Neuronal stem cell (in vitro differentiated cells): ENCODE results near the gene PLD2.

ENCODE experiments used
- DNase-seq: peaks from one replicate; pipeline ENCODE4 v3.0.0-alpha.2; 2013; ENCODE audit warnings: low spot score
- H2AFZ ChIP-seq: one replicate; pipeline ENCODE4 v1.6.1; 2013; ENCODE audit warnings: mild to moderate bottlenecking, low read length, inconsistent platforms
- H2AK5ac ChIP-seq: 2 replicates; pipeline ENCODE4 v1.6.1; 2013; ENCODE audit warnings: low read depth, mild to moderate bottlenecking, inconsistent platforms, low read length, moderate library complexity, mixed read lengths
- H2BK120ac ChIP-seq: 2 replicates; pipeline ENCODE4 v1.6.1; 2013; ENCODE audit warnings: low read depth, mild to moderate bottlenecking, inconsistent platforms, low read length, moderate library complexity, mixed read lengths
- H2BK12ac ChIP-seq: one replicate; pipeline ENCODE4 v1.6.1; 2013; ENCODE audit warnings: low read length, inconsistent platforms
- H2BK15ac ChIP-seq: 2 replicates; pipeline ENCODE4 v1.6.1; 2013; ENCODE audit warnings: mild to moderate bottlenecking, low read length, inconsistent platforms, mixed read lengths
- H2BK5ac ChIP-seq: one replicate; pipeline ENCODE4 v1.6.1; 2013; ENCODE audit warnings: inconsistent platforms, mild to moderate bottlenecking, low read length, moderate library complexity
- H3K14ac ChIP-seq: one replicate; pipeline ENCODE4 v1.6.1; 2013; ENCODE audit warnings: low read length, inconsistent platforms
- H3K18ac ChIP-seq: 2 replicates; pipeline ENCODE4 v1.6.1; 2013; ENCODE audit warnings: low read length, inconsistent platforms
- H3K23ac ChIP-seq: 2 replicates; pipeline ENCODE4 v1.6.1; 2013; ENCODE audit warnings: low read depth, mild to moderate bottlenecking, mixed read lengths, low read length, inconsistent platforms; ENCODE audit not compliant: poor library complexity
- H3K27ac ChIP-seq: replicated peaks from 3 replicates; pipeline ENCODE4 v1.5.1; 2013; ENCODE audit warnings: low read length, inconsistent platforms
- H3K27me3 ChIP-seq, 3 experiments: 2 replicates each; pipeline ENCODE4 v1.6.1; 2013; ENCODE audit warnings: low read length in 3 of 3, mild to moderate bottlenecking in 2 of 3, inconsistent platforms in 1 of 3, low read depth in 1 of 3, mixed read lengths in 1 of 3, moderate library complexity in 1 of 3; ENCODE audit not compliant: control insufficient read depth in 3 of 3, insufficient read depth in 3 of 3
- H3K36me3 ChIP-seq, 2 donors: replicated peaks in 1 of 2; 2 replicates each; pipeline ENCODE4 v1.6.1; 2013; ENCODE audit warnings: low read length in 2 of 2; ENCODE audit not compliant: control insufficient read depth in 2 of 2, insufficient read depth in 2 of 2
- H3K4ac ChIP-seq: 2 replicates; pipeline ENCODE4 v1.6.1; 2013; ENCODE audit warnings: inconsistent platforms, mild to moderate bottlenecking, low read length, moderate library complexity
- H3K4me1 ChIP-seq, 2 donors: 1 replicate in 1 of 2; 2 replicates in 1 of 2; pipeline ENCODE4 v1.6.1; 2013; ENCODE audit warnings: low read length in 2 of 2, low read depth in 1 of 2; ENCODE audit not compliant: control insufficient read depth in 2 of 2, insufficient read depth in 1 of 2
- H3K4me2 ChIP-seq: one replicate; pipeline ENCODE4 v1.6.1; 2013; ENCODE audit warnings: mild to moderate bottlenecking, low read length, inconsistent platforms; ENCODE audit not compliant: insufficient read depth, poor library complexity, severe bottlenecking
- H3K4me3 ChIP-seq, 2 donors: 2 replicates each; pipeline ENCODE4 v1.5.1; 2013; ENCODE audit warnings: low read length in 2 of 2, mild to moderate bottlenecking in 2 of 2, inconsistent platforms in 1 of 2, moderate library complexity in 1 of 2
- H3K79me1 ChIP-seq: one replicate; pipeline ENCODE4 v1.6.1; 2013; ENCODE audit warnings: low read depth, mild to moderate bottlenecking, inconsistent platforms, low read length, moderate library complexity
- H3K9ac ChIP-seq: one replicate; pipeline ENCODE4 v1.6.1; 2013; ENCODE audit warnings: mild to moderate bottlenecking, low read depth, low read length, inconsistent platforms; ENCODE audit not compliant: poor library complexity
- H3K9me3 ChIP-seq, 2 donors: replicated peaks in 1 of 2; 2 replicates each; pipeline versions ENCODE3 to v1.6.1; 2013; ENCODE audit warnings: low read length in 2 of 2, mild to moderate bottlenecking in 2 of 2, inconsistent platforms in 1 of 2, low read depth in 1 of 2, mixed read lengths in 1 of 2, moderate library complexity in 1 of 2; ENCODE audit not compliant: control insufficient read depth in 2 of 2, insufficient read depth in 1 of 2
- H4K8ac ChIP-seq: one replicate; pipeline ENCODE4 v1.6.1; 2013; ENCODE audit warnings: low read depth, mild to moderate bottlenecking, inconsistent platforms, low read length, moderate library complexity
- H4K91ac ChIP-seq: one replicate; pipeline ENCODE4 v1.6.1; 2013; ENCODE audit warnings: low read length, low read depth, mild to moderate bottlenecking, inconsistent platforms; ENCODE audit not compliant: poor library complexity
- WGBS, 2 donors: extraction: QIAGEN DNeasy Blood & Tissue Kit; methylation state at CpG; one replicate each; pipeline ENCODE4 v1.1.7; 2013; ENCODE audit warnings: missing lambda C conversion rate in 2 of 2, mixed read lengths in 1 of 2; ENCODE audit not compliant: insufficient read length in 2 of 2, insufficient replicate concordance in 1 of 2; ENCODE audit errors: extremely low coverage in 2 of 2; 5-methylcytosine and 5-hydroxymethylcytosine counted together

Gene PLD2

DNA sequence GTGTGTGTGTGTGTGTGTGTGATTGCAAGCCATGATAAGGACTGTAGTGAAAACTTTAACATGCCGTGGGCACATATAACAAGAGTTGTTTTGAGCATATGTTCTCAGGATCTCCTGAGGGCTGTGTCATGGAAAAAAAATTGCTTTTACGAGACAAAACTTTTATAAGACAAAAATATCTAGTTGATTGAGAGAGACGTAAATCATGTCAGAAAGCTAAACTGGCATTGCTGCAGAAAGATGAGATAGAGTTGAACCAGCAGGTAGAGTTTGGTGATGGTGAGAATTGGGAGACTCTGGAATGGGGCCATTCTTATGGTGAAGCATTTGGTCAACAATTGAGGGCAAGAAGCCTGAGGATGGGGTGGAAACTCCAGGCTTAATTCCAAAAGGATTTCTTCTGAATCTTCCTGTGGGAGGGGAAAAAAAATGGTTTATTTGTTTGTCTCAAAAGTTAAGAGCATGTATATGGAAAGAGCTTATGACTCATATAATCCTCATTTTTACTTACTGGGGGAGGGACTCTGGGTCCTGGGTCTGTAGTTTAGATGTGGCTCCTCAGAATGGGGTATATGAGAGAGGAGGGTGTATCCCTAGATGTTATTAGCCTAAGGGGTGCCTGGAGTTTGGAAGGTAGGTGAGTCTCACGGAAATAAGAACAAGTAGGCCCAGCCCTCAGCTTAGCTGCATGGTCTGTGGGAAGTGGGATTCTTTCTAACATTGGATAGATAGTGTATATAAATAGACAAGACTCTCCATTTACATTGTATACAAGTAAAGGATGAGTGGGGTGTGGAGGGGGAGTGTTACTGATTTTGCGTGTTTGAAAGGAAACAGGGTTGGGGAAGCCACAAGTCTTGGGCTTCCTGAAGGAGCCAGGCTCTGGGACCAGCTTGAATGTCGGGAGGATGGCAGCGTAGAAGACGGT is 33.3 kb downstream of the PLD2 start:
- H2BK12ac ChIP-seq: no peak overlapping the region
- H3K9me3 ChIP-seq: no peaks in the 10 kb centered on the region
- no peak overlapping the region for H3K23ac ChIP-seq
- H3K4me1 ChIP-seq: no peaks in the 10 kb centered on the region
- H3K9ac ChIP-seq: no peak overlapping the region
- H3K18ac ChIP-seq: no peak overlapping the region
- no peak overlapping the region for H3K4me3 ChIP-seq
- H2BK15ac ChIP-seq: no peak overlapping the region
- H3K27me3 ChIP-seq: no peaks in the 10 kb centered on the region
- no peak overlapping the region for H2BK5ac ChIP-seq
- no peak overlapping the region for H3K4me2 ChIP-seq
- peaks cover 1% of the 10 kb centered on the region for H3K79me1 ChIP-seq
- DNase-seq: no peak
- no peak overlapping the region for H3K4ac ChIP-seq
- no CpG with 5 or more reads among the region's 8 CpGs for WGBS, 2 donors
- no peak overlapping the region for H3K27ac ChIP-seq
- no peak overlapping the region for H2AFZ ChIP-seq
- no peak overlapping the region for H4K91ac ChIP-seq
- H3K14ac ChIP-seq: no peak overlapping the region
- H2BK120ac ChIP-seq: no peak overlapping the region
- no peak overlapping the region for H2AK5ac ChIP-seq
- H3K36me3 ChIP-seq: peaks cover 4 to 34% of the 10 kb centered on the region in 2 donors
- no peak overlapping the region for H4K8ac ChIP-seq

- H4K91ac ChIP-seq: no peak overlapping the region
- no peak overlapping the region for H2BK120ac ChIP-seq
- no peak overlapping the region for H3K18ac ChIP-seq
- H3K14ac ChIP-seq: no peak overlapping the region
- no peak overlapping the region for H2AK5ac ChIP-seq
- no peak overlapping the region for H3K4me2 ChIP-seq
- no peak overlapping the region for H3K27ac ChIP-seq
- H4K8ac ChIP-seq: no peak overlapping the region
- H2BK12ac ChIP-seq: no peak overlapping the region
- H3K4me1 ChIP-seq: no peaks in the 10 kb centered on the region
- WGBS, 2 donors: no CpG with 5 or more reads among the region's 10 CpGs
- no peak overlapping the region for H2BK5ac ChIP-seq
- H2BK15ac ChIP-seq: no peak overlapping the region
- no peak for DNase-seq
- no peaks in the 10 kb centered on the region for H3K27me3 ChIP-seq
- no peak overlapping the region for H3K9ac ChIP-seq
- no peaks in the 10 kb centered on the region for H3K9me3 ChIP-seq
- H2AFZ ChIP-seq: no peak overlapping the region
- peaks cover 2 to 34% of the 10 kb centered on the region in 2 donors for H3K36me3 ChIP-seq
- no peak overlapping the region for H3K4me3 ChIP-seq
- no peak overlapping the region for H3K23ac ChIP-seq
- H3K4ac ChIP-seq: no peak overlapping the region
- no peaks in the 10 kb centered on the region for H3K79me1 ChIP-seq
Measured at GRCh38 chr17:4840893-4841242, 33.9 kb downstream of the PLD2 start.

DNA sequence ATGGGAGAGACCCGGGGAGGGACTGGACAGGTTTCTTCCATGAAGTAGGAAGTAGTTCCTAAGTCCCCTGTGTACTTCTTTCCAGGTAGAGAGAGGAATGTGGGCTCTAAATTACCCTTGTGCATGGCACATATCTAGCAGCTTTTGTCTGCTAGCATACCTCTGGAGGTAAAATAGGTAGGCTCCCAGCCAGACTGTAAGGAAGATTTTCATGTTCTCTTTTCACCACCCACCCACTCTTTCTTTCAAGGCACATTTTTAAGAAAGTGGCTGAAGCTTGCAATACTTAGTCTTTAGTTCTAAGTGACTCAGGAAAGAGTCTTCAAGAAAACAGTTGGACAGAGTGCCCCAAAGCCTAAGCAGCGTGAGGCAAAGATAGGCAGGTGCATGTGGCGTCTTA is 35.4 kb downstream of the PLD2 start:
- Histone ChIP-seq H3K4me3 (no peak overlapping the region), H3K9ac (no peak overlapping the region), H3K4ac (no peak overlapping the region), H2BK15ac (no peak overlapping the region), H3K4me2 (no peak overlapping the region), H3K14ac (no peak overlapping the region), H4K8ac (no peak overlapping the region), H2BK5ac (no peak overlapping the region), H3K27ac (no peak overlapping the region), H3K79me1 (no peaks in the 10 kb centered on the region), H3K36me3 (peaks cover 2 to 30% of the 10 kb centered on the region in 2 donors), H3K27me3 (no peaks in the 10 kb centered on the region), H3K4me1 (no peaks in the 10 kb centered on the region), H3K18ac (no peak overlapping the region), H2AFZ (no peak overlapping the region), H2BK12ac (no peak overlapping the region), H3K9me3 (no peaks in the 10 kb centered on the region), H4K91ac (no peak overlapping the region), H2AK5ac (no peak overlapping the region), H3K23ac (no peak overlapping the region), H2BK120ac (no peak overlapping the region)
- no CpG with 5 or more reads among the region's 3 CpGs for WGBS, 2 donors
- DNase-seq: no peak

DNA sequence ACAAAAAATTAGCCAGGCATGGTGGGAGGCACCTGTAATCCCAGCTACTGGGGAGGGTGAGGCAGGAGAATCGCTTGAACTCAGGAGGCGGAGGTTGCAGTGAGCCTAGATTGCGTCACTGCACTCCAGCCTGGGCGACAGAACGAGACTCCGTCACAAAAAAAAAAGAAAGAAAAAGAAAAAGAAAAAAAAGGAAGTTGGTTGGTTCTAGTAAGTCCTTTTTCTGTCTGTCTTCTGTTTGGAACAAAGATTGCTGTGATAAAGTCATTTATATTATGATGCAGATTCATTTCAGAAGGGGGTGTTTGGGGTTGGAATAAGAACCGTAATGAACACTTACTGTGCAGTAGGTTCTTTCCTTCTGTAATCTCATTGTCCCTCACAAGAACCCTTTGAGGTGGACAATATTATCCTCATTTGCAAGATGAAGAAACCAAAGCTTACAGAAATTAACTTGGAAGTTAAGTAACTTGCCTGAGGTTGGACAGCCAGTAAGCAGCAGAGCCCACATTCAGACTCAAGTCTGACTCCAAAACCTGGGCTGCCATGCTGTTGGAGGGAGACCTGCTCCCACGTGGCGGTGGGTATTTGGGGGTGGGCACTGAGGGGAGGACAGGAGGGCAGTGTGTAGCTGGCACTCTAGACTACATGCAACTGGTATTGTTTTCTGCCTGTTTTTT is 36.5 kb downstream of the PLD2 start:
- no CpG with 5 or more reads among the region's 9 CpGs for WGBS, 2 donors

More for the DNA sequence above, 36.5 kb downstream of the PLD2 start:
- H4K91ac ChIP-seq: no peak overlapping the region
- H3K4ac ChIP-seq: no peak overlapping the region
- no peak overlapping the region for H2BK120ac ChIP-seq
- no peak overlapping the region for H3K18ac ChIP-seq
- no peak overlapping the region for H3K9ac ChIP-seq
- H3K4me1 ChIP-seq: no peaks in the 10 kb centered on the region
- no peaks in the 10 kb centered on the region for H3K79me1 ChIP-seq
- H3K23ac ChIP-seq: no peak overlapping the region
- no peaks in the 10 kb centered on the region for H3K27me3 ChIP-seq
- no peak overlapping the region for H3K4me2 ChIP-seq
- H2BK5ac ChIP-seq: no peak overlapping the region
- no peak overlapping the region for H2AK5ac ChIP-seq
- no peaks in the 10 kb centered on the region for H3K9me3 ChIP-seq
- H2AFZ ChIP-seq: no peak overlapping the region
- DNase-seq: no peak
- peaks cover 0 to 19% of the 10 kb centered on the region in 2 donors for H3K36me3 ChIP-seq
- H3K27ac ChIP-seq: no peak overlapping the region
- H2BK15ac ChIP-seq: no peak overlapping the region
- no peak overlapping the region for H2BK12ac ChIP-seq
- no peak overlapping the region for H4K8ac ChIP-seq
- H3K14ac ChIP-seq: no peak overlapping the region
- H3K4me3 ChIP-seq: no peak overlapping the region
